ENCODE measurements around the gene ITPKC.

ITPKC gene

GRCh38 chr19:40716482-40717324, at the start of gene ITPKC, which contains the start of gene COQ8B:
TSS of gene ITPKC (plus strand) at chr19:40717112. CDS start at chr19:40717136, 24 bp downstream.
TSS of gene COQ8B (minus strand) at chr19:40716886. CDS start at chr19:40714632, 2,254 bp downstream.
- TF ChIP-seq EGR1 (IDR thresholded peaks at IDR 0.05) (no peak), NFIC (IDR thresholded peaks at IDR 0.05) (0 out of 2 replicates have a peak, but pooled peaks have one; percentile 14), FOXM1 (IDR thresholded peaks at IDR 0.05; ENCODE audit: borderline replicate concordance, low read depth) (0 out of 2 replicates have a peak, but pooled peaks have one; percentile 30), TEAD4 (IDR thresholded peaks at IDR 0.05) (peak; percentile 40; the same call in 1 of the 2 replicates), CEBPB (IDR thresholded peaks at IDR 0.05) (no peak), ZBTB7A (IDR thresholded peaks at IDR 0.05; ENCODE audit: low read depth) (peak; percentile 79), CREB1 (IDR thresholded peaks at IDR 0.05; ENCODE audit: low read depth) (peak; percentile 85), MAX (IDR thresholded peaks at IDR 0.05) (peak; percentile 24; the same call in 1 of the 2 replicates)

- TF ChIP-seq USF1 (IDR thresholded peaks at IDR 0.05), result no peak
- TF ChIP-seq EGR1 (IDR thresholded peaks at IDR 0.05), result no peak
- TF ChIP-seq NFIC (IDR thresholded peaks at IDR 0.05), result no peak
- TF ChIP-seq MAX (IDR thresholded peaks at IDR 0.05), result no peak
- TF ChIP-seq CREB1 (IDR thresholded peaks at IDR 0.05; ENCODE audit: low read depth), result no peak
- TF ChIP-seq TEAD4 (IDR thresholded peaks at IDR 0.05), result no peak
- no peak for TF ChIP-seq EP300 (IDR thresholded peaks at IDR 0.05; ENCODE audit: borderline replicate concordance)
- no peak for TF ChIP-seq FOXM1 (IDR thresholded peaks at IDR 0.05; ENCODE audit: borderline replicate concordance, low read depth)
- TF ChIP-seq CEBPB (IDR thresholded peaks at IDR 0.05), result no peak
- TF ChIP-seq TCF12 (IDR thresholded peaks at IDR 0.05; ENCODE audit: low read depth), result no peak
- TF ChIP-seq TAF1 (IDR thresholded peaks at IDR 0.05; ENCODE audit: low read depth), result no peak
- TF ChIP-seq RAD21 (IDR thresholded peaks at IDR 0.05; ENCODE audit: low read depth), result no peak
- no peak for TF ChIP-seq ZBTB7A (IDR thresholded peaks at IDR 0.05; ENCODE audit: low read depth)
- no peak for TF ChIP-seq REST (IDR thresholded peaks at IDR 0.05; ENCODE audit: low read depth)
- no peak for TF ChIP-seq YY1 (IDR thresholded peaks at IDR 0.05; ENCODE audit: low read depth)
Measured at GRCh38 chr19:40667602-40668001, 49.3 kb upstream of the ITPKC start.

- TF ChIP-seq NFIC (IDR thresholded peaks at IDR 0.05) (no peak), EP300 (IDR thresholded peaks at IDR 0.05; ENCODE audit: borderline replicate concordance) (no peak), USF1 (IDR thresholded peaks at IDR 0.05) (no peak), REST (IDR thresholded peaks at IDR 0.05; ENCODE audit: low read depth) (no peak), MAX (IDR thresholded peaks at IDR 0.05) (no peak), TCF12 (IDR thresholded peaks at IDR 0.05; ENCODE audit: low read depth) (no peak), ZBTB7A (IDR thresholded peaks at IDR 0.05; ENCODE audit: low read depth) (no peak), CEBPB (IDR thresholded peaks at IDR 0.05) (no peak), TEAD4 (IDR thresholded peaks at IDR 0.05) (no peak), YY1 (IDR thresholded peaks at IDR 0.05; ENCODE audit: low read depth) (no peak), RAD21 (IDR thresholded peaks at IDR 0.05; ENCODE audit: low read depth) (no peak), TAF1 (IDR thresholded peaks at IDR 0.05; ENCODE audit: low read depth) (no peak), FOXM1 (IDR thresholded peaks at IDR 0.05; ENCODE audit: borderline replicate concordance, low read depth) (no peak)
Measured at GRCh38 chr19:40668991-40669614, 47.8 kb upstream of the ITPKC start.

- TF ChIP-seq TEAD4 (IDR thresholded peaks at IDR 0.05), result no peak
- no peak for TF ChIP-seq CEBPB (IDR thresholded peaks at IDR 0.05)
- no peak for TF ChIP-seq EGR1 (IDR thresholded peaks at IDR 0.05)
- TF ChIP-seq TCF12 (IDR thresholded peaks at IDR 0.05; ENCODE audit: low read depth), result no peak
- TF ChIP-seq ZBTB7A (IDR thresholded peaks at IDR 0.05; ENCODE audit: low read depth), result no peak
- no peak for TF ChIP-seq USF1 (IDR thresholded peaks at IDR 0.05)
- TF ChIP-seq FOXM1 (IDR thresholded peaks at IDR 0.05; ENCODE audit: borderline replicate concordance, low read depth), result no peak
- TF ChIP-seq EP300 (IDR thresholded peaks at IDR 0.05; ENCODE audit: borderline replicate concordance), result no peak
- no peak for TF ChIP-seq TAF1 (IDR thresholded peaks at IDR 0.05; ENCODE audit: low read depth)
- no peak for TF ChIP-seq MAX (IDR thresholded peaks at IDR 0.05)
- no peak for TF ChIP-seq CREB1 (IDR thresholded peaks at IDR 0.05; ENCODE audit: low read depth)
- TF ChIP-seq RAD21 (IDR thresholded peaks at IDR 0.05; ENCODE audit: low read depth), result no peak
- TF ChIP-seq YY1 (IDR thresholded peaks at IDR 0.05; ENCODE audit: low read depth), result no peak
- no peak for TF ChIP-seq NFIC (IDR thresholded peaks at IDR 0.05)
- TF ChIP-seq REST (IDR thresholded peaks at IDR 0.05; ENCODE audit: low read depth), result no peak
Measured at GRCh38 chr19:40671404-40671803, 45.5 kb upstream of the ITPKC start.
